Measurements from ENCODE around the gene MACROD2. TPM values are rescaled to one million over a fixed set of nuclear protein-coding genes. Genes with fewer than 3 reads are reported as not detected.

Gene MACROD2
- total and polyA plus RNA-seq, 11 donors = 0.54 to 5.4 (median 2.4) TPM

- no peak overlapping the region for H3K4me3 ChIP-seq
- H3K9me3 ChIP-seq = no peaks in the 10 kb centered on the region
- TF ChIP-seq, protein P1, sequence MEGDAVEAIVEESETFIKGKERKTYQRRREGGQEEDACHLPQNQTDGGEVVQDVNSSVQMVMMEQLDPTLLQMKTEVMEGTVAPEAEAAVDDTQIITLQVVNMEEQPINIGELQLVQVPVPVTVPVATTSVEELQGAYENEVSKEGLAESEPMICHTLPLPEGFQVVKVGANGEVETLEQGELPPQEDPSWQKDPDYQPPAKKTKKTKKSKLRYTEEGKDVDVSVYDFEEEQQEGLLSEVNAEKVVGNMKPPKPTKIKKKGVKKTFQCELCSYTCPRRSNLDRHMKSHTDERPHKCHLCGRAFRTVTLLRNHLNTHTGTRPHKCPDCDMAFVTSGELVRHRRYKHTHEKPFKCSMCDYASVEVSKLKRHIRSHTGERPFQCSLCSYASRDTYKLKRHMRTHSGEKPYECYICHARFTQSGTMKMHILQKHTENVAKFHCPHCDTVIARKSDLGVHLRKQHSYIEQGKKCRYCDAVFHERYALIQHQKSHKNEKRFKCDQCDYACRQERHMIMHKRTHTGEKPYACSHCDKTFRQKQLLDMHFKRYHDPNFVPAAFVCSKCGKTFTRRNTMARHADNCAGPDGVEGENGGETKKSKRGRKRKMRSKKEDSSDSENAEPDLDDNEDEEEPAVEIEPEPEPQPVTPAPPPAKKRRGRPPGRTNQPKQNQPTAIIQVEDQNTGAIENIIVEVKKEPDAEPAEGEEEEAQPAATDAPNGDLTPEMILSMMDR (IDR thresholded peaks at IDR 0.05) = no peak
- TF ChIP-seq POLR2A (IDR thresholded peaks at IDR 0.05) = no peak
- H3K27me3 ChIP-seq = no peaks in the 10 kb centered on the region
- 35 to 49% (median 38%) methylated on average over 3 of the region's 3 CpGs for WGBS, 4 donors
- intact Hi-C loops (cut with DNase I) = no loop called here
- no peaks in the 10 kb centered on the region for H3K36me3 ChIP-seq
- no peaks in the 10 kb centered on the region for H3K4me1 ChIP-seq
- DNase-seq (no peak), ATAC-seq (no peak)
- no peak overlapping the region for H3K27ac ChIP-seq
Observed at GRCh38 chr20:15339264-15339663, 1343.9 kb downstream of the MACROD2 start.

DNA sequence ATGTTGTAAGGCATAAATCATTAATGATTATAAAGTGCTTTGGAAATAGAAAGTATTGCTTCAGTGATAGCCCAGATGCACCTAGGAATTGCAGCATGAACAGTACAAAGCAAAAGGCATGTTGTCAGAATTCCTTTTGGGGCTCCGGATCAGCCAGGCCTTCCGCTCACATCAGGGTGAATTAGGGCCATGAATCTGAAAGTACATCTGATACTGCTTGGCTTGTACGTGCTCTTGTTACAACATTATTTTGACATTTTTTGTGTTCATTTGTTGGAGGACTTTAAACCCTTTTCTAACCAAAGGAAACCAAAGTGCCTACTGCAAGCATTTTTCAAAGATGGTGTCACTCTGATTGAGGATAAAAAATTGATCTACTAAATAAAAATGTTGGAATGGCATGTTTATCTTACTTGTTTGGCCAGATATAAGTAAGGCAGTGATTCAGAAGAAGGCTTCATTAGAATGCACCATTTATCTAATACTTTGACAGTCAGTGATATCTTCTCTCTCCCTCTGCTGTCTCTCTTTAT, 1347.7 kb downstream of the MACROD2 start:
- Histone ChIP-seq H3K4me3 (no peak overlapping the region), H3K4me1 (no peaks in the 10 kb centered on the region), H3K27me3 (no peaks in the 10 kb centered on the region), H3K36me3 (no peaks in the 10 kb centered on the region), H3K9me3 (no peaks in the 10 kb centered on the region), H3K27ac (no peak overlapping the region)
- DNase-seq = no peak
- intact Hi-C loops (cut with DNase I) = no loop called here
- WGBS, 4 donors = 79 to 88% (median 81%) methylated on average over 3 of the region's 3 CpGs
- no peak for ATAC-seq
- TF ChIP-seq POLR2A (IDR thresholded peaks at IDR 0.05) = no peak
- TF ChIP-seq, protein P1 (IDR thresholded peaks at IDR 0.05) = no peak

- ATAC-seq (no peak), DNase-seq (no peak)
- H3K27me3 ChIP-seq = no peaks in the 10 kb centered on the region
- no peak overlapping the region for H3K27ac ChIP-seq
- no peaks in the 10 kb centered on the region for H3K36me3 ChIP-seq
- no peaks in the 10 kb centered on the region for H3K4me1 ChIP-seq
- no peak overlapping the region for H3K4me3 ChIP-seq
- 98 to 100% (median 98%) methylated on average over 2 of the region's 2 CpGs for WGBS, 4 donors
- intact Hi-C loops (cut with DNase I) = no loop called here
- TF ChIP-seq, protein P1 (IDR thresholded peaks at IDR 0.05) = no peak
- no peak for TF ChIP-seq POLR2A (IDR thresholded peaks at IDR 0.05)
- no peaks in the 10 kb centered on the region for H3K9me3 ChIP-seq
Observed at GRCh38 chr20:15345287-15345686, 1350.0 kb downstream of the MACROD2 start.

- WGBS, 4 donors = 72 to 90% (median 85%) methylated on average over 3 of the region's 3 CpGs
- no peak for DNase-seq
- no peaks in the 10 kb centered on the region for H3K9me3 ChIP-seq
- no peak for TF ChIP-seq POLR2A (IDR thresholded peaks at IDR 0.05)
- TF ChIP-seq, protein P1 (IDR thresholded peaks at IDR 0.05) = no peak
- no peak overlapping the region for H3K4me3 ChIP-seq
- ATAC-seq = no peak
- H3K4me1 ChIP-seq = no peaks in the 10 kb centered on the region
- H3K36me3 ChIP-seq = no peaks in the 10 kb centered on the region
- intact Hi-C loops (cut with DNase I) = no loop called here
- no peak overlapping the region for H3K27ac ChIP-seq
- no peaks in the 10 kb centered on the region for H3K27me3 ChIP-seq
Observed at GRCh38 chr20:15346657-15347280, 1351.5 kb downstream of the MACROD2 start.
